ENCODE measurements around the gene CCDC110. TPM values are rescaled to one million over a fixed set of nuclear protein-coding genes. Genes with fewer than 3 reads are reported as not detected.

Gene CCDC110
- total RNA-seq, 1 donor from 2014 or later: 0.75 TPM

DNA sequence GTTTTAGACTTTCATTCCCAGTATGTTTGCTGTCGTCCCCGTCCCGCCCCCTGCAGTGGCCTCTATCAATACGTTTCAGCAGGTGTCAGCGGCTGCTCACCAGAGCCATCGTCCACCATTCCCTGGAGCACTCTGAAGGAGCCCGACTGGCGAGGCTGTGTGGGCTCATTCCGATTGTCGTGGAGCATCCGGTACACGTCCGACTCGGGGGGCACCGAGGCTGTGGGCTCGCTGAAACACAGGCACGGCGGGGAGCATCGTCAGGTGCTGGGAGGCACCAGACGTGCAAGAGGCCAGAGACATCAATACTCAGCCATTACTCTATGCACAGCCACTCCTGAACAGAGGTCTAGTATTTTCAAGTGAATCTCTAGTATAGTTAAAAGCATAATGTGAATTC lies 34.9 kb upstream of the CCDC110 start:
- intact Hi-C loops (cut with DNase I): no loop called here
- Histone ChIP-seq H3K4me1 (no peaks in the 10 kb centered on the region), H3K4me3 (no peak overlapping the region), H3K36me3 (no peaks in the 10 kb centered on the region), H3K9me3 (no peaks in the 10 kb centered on the region), H3K27me3 (no peaks in the 10 kb centered on the region), H3K27ac (no peak overlapping the region)
- ATAC-seq (no peak), DNase-seq (no peak)
- no peak for TF ChIP-seq CTCF (IDR thresholded peaks at IDR 0.05)

DNA sequence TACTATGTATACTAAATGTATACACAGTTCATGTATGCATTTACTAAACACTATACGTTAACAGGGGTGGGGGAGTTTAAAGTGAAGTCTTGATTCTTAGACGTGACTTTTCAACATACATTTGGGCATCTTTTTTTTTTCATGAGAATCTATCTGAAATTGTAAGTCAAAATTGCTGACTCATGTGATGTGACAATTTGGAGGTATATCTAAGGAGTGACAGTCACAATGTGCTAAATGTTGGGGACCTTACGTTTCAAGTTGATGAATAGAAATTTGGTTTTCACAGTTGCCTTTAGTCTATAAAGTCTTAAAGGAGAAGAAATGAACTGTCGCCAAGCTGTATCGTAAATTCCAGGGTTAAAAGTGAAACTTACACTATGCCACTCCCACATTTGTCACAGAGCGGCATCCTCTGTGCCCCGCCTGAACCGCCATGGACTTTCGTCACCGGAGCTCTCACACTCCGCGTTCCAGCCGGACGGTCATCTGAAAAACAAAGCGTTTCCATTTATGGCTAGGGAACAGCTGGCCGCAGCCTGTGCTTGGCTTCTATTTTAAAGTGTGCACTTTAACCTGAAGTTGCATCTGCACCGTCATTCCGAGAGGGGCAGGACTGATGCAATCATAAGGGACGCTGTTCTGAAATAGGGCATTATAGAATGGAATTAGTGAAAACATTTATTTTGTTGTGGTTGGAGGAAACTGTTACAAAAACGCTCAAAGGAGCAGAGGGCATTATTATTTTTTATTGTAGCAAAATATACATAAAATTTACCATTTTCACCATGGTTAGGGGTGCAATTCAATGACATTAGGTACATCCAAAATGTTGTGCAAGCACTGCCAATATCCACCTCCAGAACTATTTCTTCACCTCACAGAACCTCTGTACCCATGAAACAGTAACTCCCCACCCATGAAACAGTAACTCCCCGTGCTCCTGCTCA lies 32.8 kb upstream of the CCDC110 start:
- Histone ChIP-seq H3K27me3 (no peaks in the 10 kb centered on the region), H3K36me3 (no peaks in the 10 kb centered on the region), H3K27ac (no peak overlapping the region), H3K4me1 (no peaks in the 10 kb centered on the region), H3K9me3 (no peaks in the 10 kb centered on the region), H3K4me3 (no peak overlapping the region)
- no peak for TF ChIP-seq CTCF (IDR thresholded peaks at IDR 0.05)
- DNase-seq (peak; percentile 71), ATAC-seq (peak; percentile 63)
- intact Hi-C loops (cut with DNase I): no loop called here

- intact Hi-C loops (cut with DNase I): no loop called here
- DNase-seq: no peak
- H3K27me3 ChIP-seq: no peaks in the 10 kb centered on the region
- H3K9me3 ChIP-seq: no peaks in the 10 kb centered on the region
- no peak overlapping the region for H3K4me3 ChIP-seq
- no peaks in the 10 kb centered on the region for H3K4me1 ChIP-seq
- no peak overlapping the region for H3K27ac ChIP-seq
- no peak for ATAC-seq
- no peak for TF ChIP-seq CTCF (IDR thresholded peaks at IDR 0.05)
- H3K36me3 ChIP-seq: no peaks in the 10 kb centered on the region
Observed at GRCh38 chr4:185502386-185502785, 30.9 kb upstream of the CCDC110 start.

GRCh38 chr4:185500576-185500975 lies 29.0 kb upstream of the CCDC110 start:
- intact Hi-C loops (cut with DNase I): no loop called here
- DNase-seq: no peak

GRCh38 chr4:185500035-185500434 lies 28.5 kb upstream of the CCDC110 start:
- H3K27ac ChIP-seq: no peak overlapping the region
- DNase-seq: no peak
- intact Hi-C loops (cut with DNase I): no loop called here

More at GRCh38 chr4:185500576-185500975, 29.0 kb upstream of the CCDC110 start:
- Histone ChIP-seq H3K9me3 (no peaks in the 10 kb centered on the region), H3K4me1 (no peaks in the 10 kb centered on the region), H3K27ac (no peak overlapping the region), H3K27me3 (no peaks in the 10 kb centered on the region), H3K4me3 (no peak overlapping the region), H3K36me3 (no peaks in the 10 kb centered on the region)
- no peak for TF ChIP-seq CTCF (IDR thresholded peaks at IDR 0.05)
- ATAC-seq: no peak

More at GRCh38 chr4:185500035-185500434, 28.5 kb upstream of the CCDC110 start:
- ATAC-seq: no peak
- Histone ChIP-seq H3K4me3 (no peak overlapping the region), H3K36me3 (no peaks in the 10 kb centered on the region), H3K4me1 (no peaks in the 10 kb centered on the region), H3K9me3 (no peaks in the 10 kb centered on the region), H3K27me3 (no peaks in the 10 kb centered on the region)
- no peak for TF ChIP-seq CTCF (IDR thresholded peaks at IDR 0.05)
